ENCODE results near the gene PDCD5.
A peak's percentile ranks its signal among the peaks of the same experiment; 100 is the strongest.

Gene PDCD5

GRCh38 chr19:32611161-32611560 is 30.2 kb downstream of the PDCD5 start:
- ChIA-PET POLR2A (no interaction called here), CTCF (interaction anchor here (1.5 kb wide), 1 partner anchor 11 kb away, joined by 5 read pairs; no protein-coding TSS in a partner anchor)
- peak; percentile 40; the same call in 1 of the 2 replicates for TF ChIP-seq EGR2 (tag by site-specific recombination; IDR thresholded peaks at IDR 0.05; ENCODE audit: low read depth)
- no peak for TF ChIP-seq ZNF311 (tag by site-specific recombination; IDR thresholded peaks at IDR 0.05; ENCODE audit: borderline replicate concordance)
- no peak for TF ChIP-seq ZNF112 (tag by site-specific recombination; IDR thresholded peaks at IDR 0.05)
- no peak for TF ChIP-seq ZSCAN18 (tag by site-specific recombination; IDR thresholded peaks at IDR 0.05)
- peak; percentile 99 for TF ChIP-seq GLIS1 (tag by site-specific recombination; IDR thresholded peaks at IDR 0.05)
- no peak for TF ChIP-seq ZNF48 (tag by site-specific recombination; IDR thresholded peaks at IDR 0.05)
- TF ChIP-seq ZNF174 (tag by site-specific recombination; IDR thresholded peaks at IDR 0.05): no peak
- TF ChIP-seq GLI4 (tag by site-specific recombination; IDR thresholded peaks at IDR 0.05): no peak
- Histone ChIP-seq H3K9me3 (ENCODE audit: control insufficient read depth, insufficient read depth, low read depth, low read length) (peaks cover 6% of the 10 kb centered on the region), H3K27ac (ENCODE audit: extremely low read depth, low read depth, low read length) (no peak overlapping the region), H3K4me3 (ENCODE audit: low read depth, low read length) (no peak overlapping the region), H3K4me1 (ENCODE audit: control insufficient read depth, insufficient read depth, low read length) (no peaks in the 10 kb centered on the region), H3K36me3 (ENCODE audit: control insufficient read depth in 2 of 2, insufficient read depth in 1 of 2, low read length in 2 of 2) (peaks cover 64 to 97% of the 10 kb centered on the region in 2 experiments)

GRCh38 chr19:32613008-32613407 is 32.0 kb downstream of the PDCD5 start:
- TF ChIP-seq ATF2 (tag by site-specific recombination; IDR thresholded peaks at IDR 0.05; ENCODE audit: low read depth): no peak
- TF ChIP-seq ZNF664 (tag by site-specific recombination; IDR thresholded peaks at IDR 0.05): peak; percentile 96
- POLR2A ChIA-PET: no interaction called here
- no peaks in the 10 kb centered on the region for H3K4me1 ChIP-seq (ENCODE audit: control insufficient read depth, insufficient read depth, low read length)
- peaks cover 60 to 99% of the 10 kb centered on the region in 2 experiments for H3K36me3 ChIP-seq (ENCODE audit: control insufficient read depth in 2 of 2, insufficient read depth in 1 of 2, low read length in 2 of 2)
- no peak overlapping the region for H3K4me3 ChIP-seq (ENCODE audit: low read depth, low read length)
- H3K27ac ChIP-seq (ENCODE audit: extremely low read depth, low read depth, low read length): no peak overlapping the region
- peaks cover 6% of the 10 kb centered on the region for H3K9me3 ChIP-seq (ENCODE audit: control insufficient read depth, insufficient read depth, low read depth, low read length)
- CTCF ChIA-PET: interaction anchor here (1.6 kb wide), 2 partner anchors 11 to 13 kb away, joined by 3 to 12 read pairs; no protein-coding TSS in a partner anchor

DNA sequence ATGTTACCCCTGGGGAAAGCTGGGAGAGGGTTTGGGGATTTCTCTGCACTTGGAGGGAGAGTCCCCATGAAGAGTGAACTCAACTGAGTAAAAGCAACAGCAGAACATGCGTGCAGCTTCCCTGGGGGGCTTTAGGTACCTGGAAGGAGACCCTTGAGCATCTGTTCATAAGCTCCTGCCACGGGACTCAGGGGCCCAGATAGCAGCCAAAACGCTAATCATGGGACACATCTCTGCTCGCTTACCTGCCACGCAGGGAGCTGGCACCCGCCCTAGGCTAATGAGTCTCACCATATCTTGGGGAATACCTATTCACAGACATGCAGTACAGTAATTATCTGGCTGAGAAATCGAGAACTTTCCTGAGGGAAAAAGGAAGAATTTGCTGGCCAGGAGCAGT is 33.9 kb downstream of the PDCD5 start:
- TF ChIP-seq ZNF626 (tag by site-specific recombination; IDR thresholded peaks at IDR 0.05) (no peak), ZNF335 (tag by site-specific recombination; conservative IDR thresholded peaks at IDR 0.05) (no peak), ZNF214 (tag by site-specific recombination; IDR thresholded peaks at IDR 0.05; ENCODE audit: borderline replicate concordance) (no peak), ZNF514 (tag by site-specific recombination; IDR thresholded peaks at IDR 0.05) (no peak), ZNF266 (tag by site-specific recombination; IDR thresholded peaks at IDR 0.05; ENCODE audit: low read depth) (no peak), ATF2 (tag by site-specific recombination; IDR thresholded peaks at IDR 0.05; ENCODE audit: low read depth) (no peak), ZNF148 (tag by site-specific recombination; IDR thresholded peaks at IDR 0.05; ENCODE audit: borderline replicate concordance) (no peak), ZNF366 (tag by site-specific recombination; conservative IDR thresholded peaks at IDR 0.05) (no peak)
- TF ChIP-seq, protein P1, sequence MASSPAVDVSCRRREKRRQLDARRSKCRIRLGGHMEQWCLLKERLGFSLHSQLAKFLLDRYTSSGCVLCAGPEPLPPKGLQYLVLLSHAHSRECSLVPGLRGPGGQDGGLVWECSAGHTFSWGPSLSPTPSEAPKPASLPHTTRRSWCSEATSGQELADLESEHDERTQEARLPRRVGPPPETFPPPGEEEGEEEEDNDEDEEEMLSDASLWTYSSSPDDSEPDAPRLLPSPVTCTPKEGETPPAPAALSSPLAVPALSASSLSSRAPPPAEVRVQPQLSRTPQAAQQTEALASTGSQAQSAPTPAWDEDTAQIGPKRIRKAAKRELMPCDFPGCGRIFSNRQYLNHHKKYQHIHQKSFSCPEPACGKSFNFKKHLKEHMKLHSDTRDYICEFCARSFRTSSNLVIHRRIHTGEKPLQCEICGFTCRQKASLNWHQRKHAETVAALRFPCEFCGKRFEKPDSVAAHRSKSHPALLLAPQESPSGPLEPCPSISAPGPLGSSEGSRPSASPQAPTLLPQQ (tag by site-specific recombination; IDR thresholded peaks at IDR 0.05): no peak
- ChIA-PET POLR2A (no interaction called here), CTCF (interaction anchor here (2.0 kb wide), 1 partner anchor 15 kb away, joined by 7 read pairs; no protein-coding TSS in a partner anchor)
- Histone ChIP-seq H3K27ac (ENCODE audit: extremely low read depth, low read depth, low read length) (no peak overlapping the region), H3K4me1 (ENCODE audit: control insufficient read depth, insufficient read depth, low read length) (no peaks in the 10 kb centered on the region), H3K36me3 (ENCODE audit: control insufficient read depth in 2 of 2, insufficient read depth in 1 of 2, low read length in 2 of 2) (peaks cover 71 to 96% of the 10 kb centered on the region in 2 experiments), H3K4me3 (ENCODE audit: low read depth, low read length) (no peak overlapping the region), H3K9me3 (ENCODE audit: control insufficient read depth, insufficient read depth, low read depth, low read length) (peaks cover 2% of the 10 kb centered on the region)
